HG02763 (cell line): ENCODE data around the gene DAPK2.
"Not testable (repeated sequence)": the region's sequence is repeated elsewhere in the genome, so short reads cannot be mapped to it uniquely, and the experiment has no call there.

Experiments used
- ATAC-seq: cut with Tn5 transposase; IDR thresholded peaks from one replicate; pipeline ENCODE4 v1.9.1; 2021; ENCODE audit warnings: mild to moderate bottlenecking, moderate library complexity; ENCODE audit not compliant: unreplicated experiment

The DAPK2 gene

GRCh38 chr15:63918317-63918672 is 128.0 kb downstream of the DAPK2 start:
- ATAC-seq: no peak

GRCh38 chr15:63917588-63918316 is 128.5 kb downstream of the DAPK2 start:
- no peak for ATAC-seq

DNA sequence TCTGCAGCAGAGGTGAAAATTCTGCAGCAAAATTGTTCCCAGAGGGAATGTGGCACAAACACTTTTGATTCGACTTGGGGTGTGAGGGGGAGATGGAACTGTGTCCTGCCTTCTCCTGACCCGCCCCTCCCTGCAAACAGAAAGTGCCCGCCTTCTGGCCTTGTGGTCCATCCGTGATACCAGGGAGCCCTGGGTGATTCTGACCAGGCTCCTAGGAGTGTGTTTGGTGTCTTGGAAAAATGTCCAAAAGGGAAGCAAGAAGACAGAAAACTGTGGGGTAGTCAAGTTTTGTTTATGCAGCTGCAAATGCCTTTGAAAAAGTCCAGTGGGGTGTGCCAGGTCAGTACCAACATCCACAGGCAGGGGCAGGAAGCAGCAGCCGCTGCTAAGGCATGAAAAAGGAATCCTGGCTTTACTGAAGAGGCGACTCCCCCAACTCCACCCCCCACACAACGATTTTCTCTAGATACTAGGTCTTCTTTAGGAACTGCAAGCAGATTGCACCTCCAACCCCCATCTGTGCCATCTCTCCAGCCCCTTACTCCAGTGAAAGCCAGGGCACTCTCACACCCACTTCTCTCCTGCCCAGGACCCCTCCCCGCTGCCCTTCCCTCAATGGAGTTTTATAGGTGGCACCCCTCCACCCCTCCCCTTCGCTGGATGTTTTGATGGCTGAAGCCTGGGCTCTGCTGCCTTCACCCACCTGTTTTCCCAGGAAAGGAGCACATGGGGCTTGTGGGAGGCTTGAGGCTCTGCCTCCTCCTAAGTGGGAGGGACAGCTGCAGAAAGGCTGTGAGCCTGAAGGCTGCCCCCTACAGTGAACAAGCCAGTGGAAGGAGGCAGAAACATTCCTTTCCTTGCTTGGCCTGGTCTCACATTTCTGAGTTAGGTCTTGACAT is 130.2 kb downstream of the DAPK2 start:
- ATAC-seq: no peak

DNA sequence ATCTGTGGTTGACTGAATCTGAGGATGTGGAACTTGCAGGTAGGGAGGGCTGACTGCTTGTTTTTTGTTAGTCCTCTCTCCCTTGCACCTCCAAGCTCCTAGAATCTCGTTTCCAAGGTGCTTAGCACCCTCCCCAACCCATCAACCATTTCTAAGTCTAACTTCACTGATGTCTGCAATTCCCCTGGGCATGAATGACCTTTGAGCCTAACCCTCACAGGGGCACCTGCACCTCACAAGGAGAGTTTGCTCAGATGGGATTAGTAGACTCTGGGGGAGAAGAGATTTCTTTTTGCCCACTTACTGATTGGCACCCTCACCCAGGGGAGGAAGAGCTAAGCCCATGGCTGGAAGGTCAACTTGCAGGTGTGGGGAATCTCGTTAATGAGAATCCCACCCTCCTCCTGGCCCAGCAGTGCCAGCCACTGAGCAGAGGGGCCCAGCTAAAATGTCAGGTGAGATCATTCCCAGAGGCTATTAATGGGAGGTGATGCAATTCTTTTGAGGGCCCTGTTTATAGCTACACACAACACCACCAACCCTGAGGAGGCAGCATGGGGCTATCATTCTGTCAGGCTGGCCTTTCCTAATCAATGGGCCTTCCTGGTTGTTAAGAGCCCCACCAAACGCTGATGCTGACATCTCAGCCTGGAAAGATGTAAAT is 130.9 kb downstream of the DAPK2 start:
- no peak for ATAC-seq

DNA sequence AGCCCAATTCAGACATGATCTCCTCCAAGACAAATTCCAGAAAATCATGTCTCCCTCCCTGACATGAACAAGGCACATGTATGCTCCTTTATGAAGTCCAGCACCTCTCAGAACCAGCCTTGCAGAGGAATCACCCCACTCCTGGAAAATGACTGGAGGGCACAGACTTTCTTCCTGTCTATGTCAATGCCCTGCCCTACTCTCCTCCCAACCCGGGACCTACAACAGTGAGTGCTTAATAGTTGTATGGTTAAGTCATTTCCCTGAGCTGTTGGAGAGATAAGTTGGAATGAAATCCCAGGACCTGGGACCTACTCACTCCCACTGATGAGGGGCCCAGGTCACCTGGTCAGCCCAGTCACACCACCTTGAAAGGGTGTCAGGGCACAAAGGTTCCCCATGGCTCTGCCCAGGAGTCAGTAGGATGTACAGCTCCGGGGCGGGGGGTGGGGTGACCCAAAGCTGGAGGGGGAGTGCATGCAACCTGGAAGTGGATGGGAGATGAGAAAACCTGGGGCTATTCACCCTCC is 132.4 kb downstream of the DAPK2 start:
- ATAC-seq: no peak

DNA sequence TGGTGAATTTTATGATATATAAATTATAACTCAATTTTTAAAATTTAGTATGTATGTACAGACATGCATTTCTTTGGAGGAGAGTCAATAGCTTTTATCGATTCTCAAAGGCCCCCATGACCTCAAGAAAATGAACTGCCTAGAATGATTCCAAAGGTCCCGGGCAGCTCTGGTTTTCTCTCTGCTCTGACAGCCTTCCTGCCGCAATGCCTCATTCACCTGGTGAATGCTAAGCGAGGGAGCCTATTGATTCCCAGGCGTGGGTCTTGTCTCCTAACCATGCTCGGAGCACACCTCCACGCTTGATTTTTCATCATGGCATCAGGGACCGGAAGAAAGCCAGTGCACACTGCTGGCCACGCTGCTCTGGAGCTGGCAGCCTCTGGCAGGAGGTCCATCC is 132.9 kb downstream of the DAPK2 start:
- ATAC-seq: no peak

DNA sequence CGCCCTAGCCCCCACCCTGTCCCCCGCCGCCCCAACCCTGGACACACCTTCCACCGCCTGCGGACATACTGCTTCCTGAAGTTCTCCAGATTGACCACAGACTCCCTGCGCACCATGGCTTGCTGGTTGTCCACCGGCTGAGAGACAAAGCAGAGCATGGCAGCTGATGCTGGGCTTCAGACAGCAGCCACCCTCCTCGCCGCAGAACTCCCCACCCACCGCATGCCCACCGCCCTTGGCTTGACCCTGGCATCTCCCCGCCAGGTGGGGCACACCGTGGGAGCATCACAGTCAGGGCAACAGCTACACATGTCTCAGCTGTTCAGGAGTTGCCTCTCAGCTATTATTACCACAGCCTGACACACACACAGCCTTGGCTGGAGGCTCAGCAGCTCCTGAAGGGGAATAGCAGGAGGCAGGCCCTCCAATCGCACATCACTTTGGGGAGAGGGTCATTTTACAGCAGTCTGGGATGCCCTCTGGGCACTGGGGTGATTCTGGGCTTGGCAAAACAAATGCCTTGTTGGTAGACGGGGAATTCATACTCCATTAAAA is 134.1 kb downstream of the DAPK2 start:
- no peak for ATAC-seq

- no peak for ATAC-seq
Measured at GRCh38 chr15:63911160-63911559, 135.1 kb downstream of the DAPK2 start.

- ATAC-seq: no peak
Measured at GRCh38 chr15:63909819-63910437, 136.4 kb downstream of the DAPK2 start.

DNA sequence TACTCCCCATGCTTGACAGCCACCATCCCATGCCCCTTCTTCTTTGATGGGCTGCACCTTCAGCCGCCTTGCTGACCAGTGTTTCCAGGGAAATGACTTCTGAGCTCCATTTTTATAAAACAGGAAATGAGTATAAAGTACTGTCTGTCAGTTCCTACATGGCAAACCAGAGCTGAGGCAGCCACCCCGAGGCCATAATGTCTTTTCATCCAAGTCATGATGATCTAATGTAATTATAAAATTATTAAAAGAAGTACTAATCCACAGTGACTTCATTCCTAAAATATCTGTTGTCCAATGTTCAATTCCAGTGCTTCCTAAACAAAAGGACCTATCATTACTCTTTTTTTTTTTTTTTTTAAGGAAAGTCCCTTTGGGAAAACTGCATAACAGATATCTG is 137.3 kb downstream of the DAPK2 start:
- no peak for ATAC-seq

GRCh38 chr15:63908281-63908680 is 138.0 kb downstream of the DAPK2 start:
- ATAC-seq: no peak

GRCh38 chr15:63907521-63907920 is 138.8 kb downstream of the DAPK2 start:
- ATAC-seq: no peak

GRCh38 chr15:63906266-63906584 is 140.1 kb downstream of the DAPK2 start:
- no peak for ATAC-seq

DNA sequence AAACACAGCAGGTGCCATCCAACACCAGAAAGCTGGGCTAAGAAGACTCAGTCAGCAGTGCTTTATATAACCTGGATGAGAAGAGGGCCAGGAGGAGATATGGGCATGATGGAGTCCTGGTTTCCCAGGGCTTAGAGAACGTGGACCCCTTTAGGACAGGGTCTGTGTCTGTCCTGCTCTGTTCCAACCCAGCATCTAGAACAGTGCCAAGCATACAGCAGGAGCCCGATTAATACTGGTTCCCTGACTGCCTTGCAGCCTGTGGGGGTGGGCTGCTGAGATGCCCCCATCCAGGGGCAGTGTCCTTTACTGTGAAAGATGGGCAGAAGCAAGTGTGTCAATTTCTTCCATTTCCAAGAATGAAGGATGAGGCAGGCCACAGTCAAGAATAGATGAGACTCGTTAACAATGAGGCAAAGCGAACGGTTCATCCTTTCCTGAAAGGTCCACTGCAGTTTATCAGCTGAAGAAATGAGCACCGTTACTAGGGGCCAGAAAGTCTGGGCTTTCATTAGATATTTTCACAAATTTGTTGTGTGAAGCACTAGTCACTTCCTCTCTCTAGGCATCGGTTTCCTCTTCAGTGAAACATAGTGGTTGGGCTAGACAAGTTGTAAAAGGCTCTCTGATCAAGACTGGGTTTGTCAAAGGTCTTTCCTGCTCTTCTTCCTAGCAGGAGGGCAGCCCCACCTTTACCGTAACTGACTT is 140.6 kb downstream of the DAPK2 start:
- no peak for ATAC-seq

- ATAC-seq: no peak
Measured at GRCh38 chr15:63905131-63905530, 141.2 kb downstream of the DAPK2 start.

GRCh38 chr15:63904042-63904441 is 142.2 kb downstream of the DAPK2 start:
- no peak for ATAC-seq

GRCh38 chr15:63902671-63903035 is 143.6 kb downstream of the DAPK2 start:
- ATAC-seq: no peak

- no peak for ATAC-seq
Measured at GRCh38 chr15:63901912-63902670, 144.2 kb downstream of the DAPK2 start.

DNA sequence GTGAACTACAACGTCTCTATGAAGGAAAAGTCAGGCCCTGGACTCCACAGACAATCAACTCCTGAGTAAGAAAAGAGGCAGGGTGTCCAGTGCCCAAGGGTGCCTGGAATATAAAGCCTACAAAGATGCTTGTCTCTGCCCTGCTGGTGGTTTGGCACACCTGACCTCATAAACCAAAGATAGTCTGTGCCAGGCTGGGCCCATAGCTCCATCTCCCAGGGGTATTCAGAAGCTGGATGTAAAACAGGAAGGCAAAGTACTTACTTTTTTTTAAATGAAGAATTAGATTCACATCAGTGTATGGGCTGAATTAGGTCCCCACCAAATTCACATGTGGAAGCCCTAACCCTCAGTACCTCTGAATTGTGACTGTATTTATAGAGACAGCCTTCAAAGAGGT is 146.0 kb downstream of the DAPK2 start:
- no peak for ATAC-seq

GRCh38 chr15:63899606-63900005 is 146.7 kb downstream of the DAPK2 start:
- ATAC-seq: not testable (repeated sequence)
